Tibial nerve (tissue), 4 donors: ENCODE results near the gene CHSY1. TPM values are rescaled to one million over a fixed set of nuclear protein-coding genes. Genes with fewer than 3 reads are reported as not detected.

Experiments used
- DNase-seq, 2 donors: peaks; one replicate each; pipeline ENCODE4 v3.0.0-alpha.2; 2019; ENCODE audit warnings: low spot score in 2 of 2
- H3K27ac ChIP-seq, 4 donors: fragments of 200-600 bp; sonication (generic) in 3 of 4; one replicate each; pipeline ENCODE4 v1.5.1; 2017 to 2019; ENCODE audit warnings: mild to moderate bottlenecking in 1 of 4
- H3K27me3 ChIP-seq, 2 donors: fragments of 200-600 bp; sonication (generic) in 1 of 2; one replicate each; pipeline versions ENCODE4 v1.5.1 to v1.6.0; 2017 to 2019
- H3K36me3 ChIP-seq, 3 donors: fragments of 200-600 bp; sonication (generic); one replicate each; pipeline ENCODE4 v1.5.1; 2018 to 2019
- H3K4me1 ChIP-seq, 4 donors: fragments of 200-600 bp; sonication (generic) in 3 of 4; one replicate each; pipeline ENCODE4 v1.5.1; 2017 to 2019
- H3K4me3 ChIP-seq, 4 donors: fragments of 200-600 bp; sonication (generic) in 3 of 4; one replicate each; pipeline ENCODE4 v1.5.1; 2017 to 2019; ENCODE audit warnings: mild to moderate bottlenecking in 1 of 4, moderate library complexity in 1 of 4
- H3K9me3 ChIP-seq, 4 donors: fragments of 200-600 bp; sonication (generic) in 3 of 4; one replicate each; pipeline ENCODE4 v1.5.1; 2017 to 2019
- EP300 ChIP-seq, 2 donors: sonication (generic); formaldehyde crosslinking; IDR thresholded peaks; one replicate each; pipeline ENCODE4 v1.6.1; 2017; ENCODE audit warnings: antibody characterized with exemption in 2 of 2, mild to moderate bottlenecking in 1 of 2
- POLR2A ChIP-seq, 2 donors: fragments of 450-650 bp; IDR thresholded peaks; one replicate each; pipeline ENCODE4 v1.6.1; 2017; ENCODE audit warnings: antibody characterized with exemption in 2 of 2, mild to moderate bottlenecking in 2 of 2, moderate library complexity in 2 of 2
- WGBS, 2 donors: methylation state at CpG; one replicate each; pipeline ENCODE4 v1.1.5; 2018; 5-methylcytosine and 5-hydroxymethylcytosine counted together
- total RNA-seq, 4 donors: library from RNA; depleted of rRNA; stranded (reverse); fragments of >200 nt; gene quantifications; one replicate each; pipeline ENCODE4 v1.1.0, GENCODE V29; 2016
- TF ChIP-seq, protein P1 (sequence below), 5 experiments: fragments of 200-600 bp in 3 of 5; fragments of 450-650 bp in 2 of 5; sonication (generic) in 3 of 5; IDR thresholded peaks; one replicate each; pipeline ENCODE4 v1.5.1; 2016 to 2019; ENCODE audit warnings: antibody characterized with exemption in 5 of 5, mild to moderate bottlenecking in 3 of 5, moderate library complexity in 2 of 5

The CHSY1 gene
- total RNA-seq, 4 donors from 2014 or later = 22.0 to 29.7 (median 24.6) TPM

DNA sequence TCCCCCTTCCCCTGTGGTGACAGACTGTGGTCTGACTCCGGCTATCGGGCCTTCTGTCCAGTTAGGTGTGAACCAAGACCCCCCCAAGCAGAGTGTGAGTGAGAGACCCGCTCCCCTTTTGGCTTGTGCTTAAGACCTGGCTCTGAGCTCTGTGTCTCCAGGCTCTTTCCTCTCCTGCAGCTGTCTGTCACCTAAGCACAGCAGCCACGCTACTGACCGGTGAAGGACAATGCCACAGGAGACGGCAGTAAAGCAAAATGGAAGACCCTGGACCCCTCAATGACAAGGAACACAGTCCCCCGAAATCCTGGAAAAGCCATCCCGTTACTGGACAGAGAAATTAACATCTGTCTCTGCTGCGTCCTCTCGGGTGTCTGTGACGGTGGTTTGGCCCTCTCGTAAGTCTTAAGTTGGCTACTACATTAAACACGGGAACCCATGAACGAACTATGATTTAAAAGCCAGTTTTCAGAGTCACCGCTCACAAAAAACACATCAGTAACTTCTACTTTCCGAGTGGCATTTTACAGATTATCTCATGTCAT is 53.7 kb downstream of the CHSY1 start:
- Histone ChIP-seq H3K36me3 (no peaks in the 10 kb centered on the region), H3K9me3 (no peaks in the 10 kb centered on the region), H3K27ac (peak overlapping the region in 2 of 4 donors; percentile 72 to 80), H3K27me3 (no peaks in the 10 kb centered on the region), H3K4me3 (no peak overlapping the region), H3K4me1 (peaks cover 0 to 79% (median 40%) of the 10 kb centered on the region in 4 donors)
- no peak for DNase-seq
- TF ChIP-seq, protein P1, sequence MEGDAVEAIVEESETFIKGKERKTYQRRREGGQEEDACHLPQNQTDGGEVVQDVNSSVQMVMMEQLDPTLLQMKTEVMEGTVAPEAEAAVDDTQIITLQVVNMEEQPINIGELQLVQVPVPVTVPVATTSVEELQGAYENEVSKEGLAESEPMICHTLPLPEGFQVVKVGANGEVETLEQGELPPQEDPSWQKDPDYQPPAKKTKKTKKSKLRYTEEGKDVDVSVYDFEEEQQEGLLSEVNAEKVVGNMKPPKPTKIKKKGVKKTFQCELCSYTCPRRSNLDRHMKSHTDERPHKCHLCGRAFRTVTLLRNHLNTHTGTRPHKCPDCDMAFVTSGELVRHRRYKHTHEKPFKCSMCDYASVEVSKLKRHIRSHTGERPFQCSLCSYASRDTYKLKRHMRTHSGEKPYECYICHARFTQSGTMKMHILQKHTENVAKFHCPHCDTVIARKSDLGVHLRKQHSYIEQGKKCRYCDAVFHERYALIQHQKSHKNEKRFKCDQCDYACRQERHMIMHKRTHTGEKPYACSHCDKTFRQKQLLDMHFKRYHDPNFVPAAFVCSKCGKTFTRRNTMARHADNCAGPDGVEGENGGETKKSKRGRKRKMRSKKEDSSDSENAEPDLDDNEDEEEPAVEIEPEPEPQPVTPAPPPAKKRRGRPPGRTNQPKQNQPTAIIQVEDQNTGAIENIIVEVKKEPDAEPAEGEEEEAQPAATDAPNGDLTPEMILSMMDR (IDR thresholded peaks at IDR 0.05) = no peak
- TF ChIP-seq EP300 (IDR thresholded peaks at IDR 0.05) (no peak), POLR2A (IDR thresholded peaks at IDR 0.05) (no peak)
- 88 to 90% methylated on average over 16 of the region's 16 CpGs for WGBS, 2 donors

DNA sequence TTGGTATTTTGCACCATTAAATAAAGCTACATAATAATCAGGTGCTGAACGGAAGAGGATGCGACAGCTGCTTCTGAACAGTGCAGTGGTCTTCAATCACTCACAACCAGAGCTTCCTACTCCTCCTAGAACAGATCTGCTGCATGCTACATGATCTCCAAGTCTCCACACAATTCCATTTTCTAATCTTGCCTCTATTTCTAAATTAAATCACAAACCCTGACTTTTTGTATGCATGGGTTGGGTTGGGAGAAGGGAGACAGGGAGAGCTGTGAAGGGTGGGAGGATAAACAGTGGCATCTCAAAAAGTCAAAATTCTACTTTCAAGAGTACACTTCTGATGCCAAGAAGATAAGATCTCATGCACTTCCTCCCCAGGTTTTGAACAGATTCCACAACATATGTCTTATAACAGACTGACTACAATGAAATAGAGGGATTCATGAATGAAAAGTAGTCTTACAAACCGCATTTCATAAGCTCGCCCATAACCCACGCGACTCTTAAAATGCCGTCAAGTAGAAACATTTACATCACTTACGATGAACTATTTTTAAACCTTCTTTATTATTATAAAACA is 57.2 kb downstream of the CHSY1 start:
- H3K36me3 ChIP-seq = no peaks in the 10 kb centered on the region
- no peak for TF ChIP-seq POLR2A (IDR thresholded peaks at IDR 0.05)
- no peak for TF ChIP-seq EP300 (IDR thresholded peaks at IDR 0.05)
- TF ChIP-seq, protein P1 (IDR thresholded peaks at IDR 0.05) = no peak
- H3K9me3 ChIP-seq = no peaks in the 10 kb centered on the region
- peaks cover 0 to 80% (median 25%) of the 10 kb centered on the region in 4 donors for H3K4me1 ChIP-seq
- no peak overlapping the region for H3K4me3 ChIP-seq
- DNase-seq = no peak
- WGBS, 2 donors = 75 to 77% methylated on average over 8 of the region's 8 CpGs
- peak overlapping the region in 1 of 4 donors; percentile 64 for H3K27ac ChIP-seq
- no peaks in the 10 kb centered on the region for H3K27me3 ChIP-seq

DNA sequence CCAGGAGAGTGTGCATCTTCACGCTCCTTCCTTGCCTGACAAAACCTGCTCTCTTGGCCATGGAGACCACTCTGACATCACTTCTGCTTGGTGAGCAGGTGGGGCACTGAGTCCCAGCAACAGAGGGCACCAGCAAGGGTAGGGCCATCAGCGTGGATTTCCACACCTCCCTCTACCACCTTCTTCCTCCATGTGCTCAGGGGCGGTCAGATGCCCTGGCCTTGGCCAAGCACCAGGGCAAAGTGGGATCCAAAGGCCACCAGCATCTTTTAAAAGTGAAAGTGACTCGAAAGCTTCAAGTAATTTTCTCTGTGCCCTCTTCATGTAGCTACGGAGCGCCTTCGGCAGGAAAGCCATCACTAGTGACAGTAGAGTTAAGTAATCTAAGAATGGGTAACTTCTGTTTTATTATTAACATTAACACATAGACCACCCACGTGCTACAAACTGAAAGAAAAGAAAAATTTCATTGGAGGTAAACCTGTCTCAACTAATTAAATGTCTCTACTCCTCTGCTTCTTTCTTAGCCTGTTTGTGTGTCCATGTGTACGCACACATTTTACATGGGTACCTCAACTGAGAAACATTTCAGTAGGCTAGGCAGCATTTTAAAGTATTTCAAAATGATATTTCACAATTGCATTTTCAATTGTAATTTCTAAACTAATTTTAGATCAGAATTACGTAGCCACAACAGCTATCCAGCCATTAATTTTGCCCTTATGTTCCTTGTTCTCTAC is 57.9 kb downstream of the CHSY1 start:
- TF ChIP-seq EP300 (IDR thresholded peaks at IDR 0.05) (no peak), POLR2A (IDR thresholded peaks at IDR 0.05) (no peak)
- TF ChIP-seq, protein P1 (IDR thresholded peaks at IDR 0.05) = no peak
- peaks cover 0 to 80% (median 24%) of the 10 kb centered on the region in 4 donors for H3K4me1 ChIP-seq
- no peaks in the 10 kb centered on the region for H3K9me3 ChIP-seq
- WGBS, 2 donors = 73 to 76% methylated on average over 10 of the region's 10 CpGs
- DNase-seq = no peak
- H3K36me3 ChIP-seq = no peaks in the 10 kb centered on the region
- H3K27me3 ChIP-seq = no peaks in the 10 kb centered on the region
- H3K4me3 ChIP-seq = no peak overlapping the region
- H3K27ac ChIP-seq = peak overlapping the region in 3 of 4 donors; percentile 23 to 80 (median 59)

DNA sequence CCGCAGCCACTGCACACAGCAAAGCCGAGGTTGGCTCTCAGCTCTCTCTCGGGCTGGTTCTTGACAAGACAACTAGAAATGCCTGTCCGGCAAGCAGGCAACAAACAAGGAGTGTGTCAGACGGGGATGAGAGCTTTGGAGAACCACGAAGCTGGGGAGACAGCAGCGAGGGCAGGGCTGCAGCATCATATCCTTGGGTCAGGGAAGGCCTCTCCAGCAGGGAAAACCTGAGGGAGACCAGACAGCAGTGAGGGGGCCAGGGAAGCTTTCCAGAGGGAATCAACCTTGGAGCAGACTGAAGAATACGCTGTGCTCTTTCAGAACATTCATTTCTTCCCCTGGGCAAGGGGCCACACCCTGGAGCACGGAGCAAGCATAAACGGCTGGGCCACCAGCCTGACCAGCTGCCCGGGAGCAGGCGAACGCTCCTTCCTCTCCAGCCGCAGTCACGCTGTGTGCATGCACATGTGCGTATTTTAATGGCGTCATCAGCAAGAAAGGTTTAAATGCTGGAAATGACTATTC is 58.7 kb downstream of the CHSY1 start:
- H3K27ac ChIP-seq = peak overlapping the region in 3 of 4 donors; percentile 23 to 80 (median 59)
- no peaks in the 10 kb centered on the region for H3K36me3 ChIP-seq
- no peaks in the 10 kb centered on the region for H3K27me3 ChIP-seq
- DNase-seq = no peak
- 63% methylated on average over 17 of the region's 17 CpGs for WGBS, 2 donors
- peak in 1 of 2 donors; percentile 57 for TF ChIP-seq EP300 (IDR thresholded peaks at IDR 0.05)
- TF ChIP-seq, protein P1 (IDR thresholded peaks at IDR 0.05) = no peak
- no peaks in the 10 kb centered on the region for H3K9me3 ChIP-seq
- H3K4me3 ChIP-seq = no peak overlapping the region
- peaks cover 0 to 80% (median 21%) of the 10 kb centered on the region in 4 donors for H3K4me1 ChIP-seq

DNA sequence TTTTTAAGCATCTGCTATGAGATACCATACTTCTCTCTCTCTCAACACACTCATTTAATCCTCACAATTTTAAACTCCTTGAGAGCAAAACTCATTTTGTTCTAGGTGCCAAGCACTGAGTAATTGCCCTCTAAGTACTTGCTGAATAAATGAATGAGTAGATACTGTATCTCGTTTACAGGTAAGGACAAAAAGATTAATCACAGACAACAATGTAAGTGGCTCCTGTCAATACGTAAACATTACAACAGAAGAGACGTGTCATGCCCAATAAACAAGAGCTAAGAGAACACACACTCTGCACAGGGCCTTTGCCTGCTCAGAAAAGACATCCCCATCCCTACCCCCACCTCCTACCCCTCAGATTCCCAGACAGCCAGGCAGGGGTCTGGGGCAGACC is 59.8 kb downstream of the CHSY1 start:
- Histone ChIP-seq H3K27me3 (no peaks in the 10 kb centered on the region), H3K4me1 (peaks cover 0 to 85% (median 23%) of the 10 kb centered on the region in 4 donors), H3K27ac (peak overlapping the region in 2 of 4 donors; percentile 59 to 80), H3K9me3 (no peaks in the 10 kb centered on the region), H3K36me3 (no peaks in the 10 kb centered on the region), H3K4me3 (no peak overlapping the region)
- DNase-seq = no peak
- TF ChIP-seq, protein P1 (IDR thresholded peaks at IDR 0.05) = no peak
- no peak for TF ChIP-seq EP300 (IDR thresholded peaks at IDR 0.05)
- TF ChIP-seq POLR2A (IDR thresholded peaks at IDR 0.05) = no peak
- WGBS, 2 donors = 76 to 79% methylated on average over 3 of the region's 3 CpGs
